Measurements from ENCODE around the gene CAMKK1.

GRCh38 chr17:3827124-3827773, 65.6 kb downstream of the CAMKK1 start:
- TF ChIP-seq CTCF (conservative IDR thresholded peaks at IDR 0.05; ENCODE audit: low read length) (peak; percentile 99), EZH2phosphoT487 (IDR thresholded peaks at IDR 0.05; ENCODE audit: borderline replicate concordance) (no peak)

Data from Loucy (cell line).